Neural cell (in vitro differentiated cells): ENCODE data around the gene GPLD1. TPM values are rescaled to one million over a fixed set of nuclear protein-coding genes. Genes with fewer than 3 reads are reported as not detected.

Source experiments
- H2AFZ ChIP-seq: fragments of 200-600, 300-800 bp; sonication (generic), shearing (Covaris generic); 2 replicates; pipeline ENCODE4 v1.6.0; 2014; ENCODE audit warnings: low read depth, mild to moderate bottlenecking, antibody characterized with exemption, low read length, moderate library complexity
- H3F3A ChIP-seq: fragments of 200-600 bp; shearing (Covaris generic); 2 replicates; pipeline ENCODE4 v1.6.1; 2016; ENCODE audit warnings: mild to moderate bottlenecking, moderate library complexity, mixed read lengths, antibody characterized with exemption, low read length; ENCODE audit not compliant: insufficient read depth, poor library complexity, severe bottlenecking
- H3K27ac ChIP-seq: fragments of 200-600, 300-800 bp; sonication (generic), shearing (Covaris generic); 2 replicates; pipeline ENCODE4 v1.5.1; 2014; ENCODE audit warnings: mild to moderate bottlenecking, low read length, moderate library complexity
- H3K27me3 ChIP-seq: fragments of 300-800, 200-600 bp; sonication (generic), shearing (Covaris generic); 2 replicates; pipeline ENCODE4 v1.6.0; 2014; ENCODE audit warnings: mild to moderate bottlenecking, low read depth, low read length, moderate library complexity; ENCODE audit not compliant: insufficient read depth
- H3K36me3 ChIP-seq: fragments of 300-800, 200-600 bp; sonication (generic), shearing (Covaris generic); 2 replicates; pipeline ENCODE4 v1.5.1; 2014; ENCODE audit warnings: mild to moderate bottlenecking, antibody characterized with exemption, low read length, moderate library complexity; ENCODE audit not compliant: insufficient read depth
- H3K4me2 ChIP-seq: fragments of 300-800, 200-600 bp; sonication (generic), shearing (Covaris generic); 2 replicates; pipeline ENCODE4 v1.6.0; 2014; ENCODE audit warnings: mild to moderate bottlenecking, low read length
- H3K4me3 ChIP-seq: fragments of 300-800, 200-600 bp; sonication (generic), shearing (Covaris generic); 2 replicates; pipeline ENCODE4 v1.5.1; 2014; ENCODE audit warnings: mild to moderate bottlenecking, low read length, moderate library complexity
- H3K79me2 ChIP-seq: fragments of 200-600 bp; shearing (Covaris generic); replicated peaks from 2 replicates; pipeline ENCODE4 v1.6.0; 2014; ENCODE audit warnings: mild to moderate bottlenecking, low read length, moderate library complexity; ENCODE audit not compliant: insufficient read depth
- H3K9ac ChIP-seq: fragments of 300-800, 200-600 bp; sonication (generic), shearing (Covaris generic); 2 replicates; pipeline ENCODE4 v1.6.1; 2016; ENCODE audit warnings: mild to moderate bottlenecking, low read length, mixed read lengths
- H3K9me2 ChIP-seq: fragments of 200-600 bp; shearing (Covaris generic); 2 replicates; pipeline ENCODE4 v1.6.1; 2016; ENCODE audit warnings: mild to moderate bottlenecking, low read length, mixed read lengths; ENCODE audit not compliant: insufficient read depth
- H3K9me3 ChIP-seq: fragments of 200-600, 300-800 bp; sonication (generic), shearing (Covaris generic); 2 replicates; pipeline ENCODE4 v1.6.1; 2016; ENCODE audit warnings: mild to moderate bottlenecking, mixed run types, low read length, moderate library complexity, mixed read lengths
- H4K20me1 ChIP-seq: fragments of 200-600 bp; shearing (Covaris generic); 2 replicates; pipeline ENCODE4 v1.6.1; 2016; ENCODE audit warnings: mild to moderate bottlenecking, mixed run types; ENCODE audit not compliant: insufficient read depth
- EP300 ChIP-seq: fragments of 450-650 bp; conservative IDR thresholded peaks from 2 replicates; pipeline ENCODE4 v1.6.1; 2014; ENCODE audit warnings: antibody characterized with exemption, mild to moderate bottlenecking, moderate library complexity; ENCODE audit not compliant: poor library complexity, severe bottlenecking
- EZH2 ChIP-seq: fragments of 200-600, 300-800 bp; shearing (Covaris generic), sonication (generic); IDR thresholded peaks from 2 replicates; pipeline ENCODE4 v1.6.1; 2014; ENCODE audit warnings: antibody characterized with exemption, low read length, borderline replicate concordance, mild to moderate bottlenecking; ENCODE audit not compliant: insufficient read depth, poor library complexity, severe bottlenecking
- MXI1 ChIP-seq: fragments of 450-650 bp; conservative IDR thresholded peaks from 2 replicates; pipeline ENCODE4 v1.6.1; 2014; ENCODE audit warnings: antibody characterized with exemption, mild to moderate bottlenecking; ENCODE audit not compliant: poor library complexity, severe bottlenecking
- POLR2AphosphoS5 ChIP-seq: IDR thresholded peaks from 2 replicates; pipeline ENCODE4 v1.6.1; 2012
- RAD21 ChIP-seq: fragments of 450-650 bp; conservative IDR thresholded peaks from 2 replicates; pipeline ENCODE4 v1.6.1; 2014; ENCODE audit warnings: antibody characterized with exemption, mild to moderate bottlenecking, moderate library complexity
- SMC3 ChIP-seq: fragments of 450-650 bp; conservative IDR thresholded peaks from 2 replicates; pipeline ENCODE4 v1.6.1; 2014; ENCODE audit warnings: antibody characterized with exemption, mild to moderate bottlenecking, moderate library complexity; ENCODE audit not compliant: poor library complexity
- TAF1 ChIP-seq: IDR thresholded peaks from 2 replicates; pipeline ENCODE4 v1.6.1; 2012; ENCODE audit warnings: low read depth
- polyA plus RNA-seq: library from polyadenylated mRNA; depleted of rRNA; stranded (reverse); fragments of >200 nt; gene quantifications from 2 replicates; pipeline ENCODE4 v1.2.3, GENCODE V29; 2014
- TF ChIP-seq, protein P1 (sequence below): fragments of 450-650 bp; IDR thresholded peaks from 2 replicates; pipeline ENCODE4 v1.5.1; 2014; ENCODE audit warnings: antibody characterized with exemption, mild to moderate bottlenecking, moderate library complexity; ENCODE audit not compliant: poor library complexity, severe bottlenecking
- TF ChIP-seq, protein P2 (sequence below): IDR thresholded peaks from 2 replicates; pipeline ENCODE4 v1.6.1; 2012; ENCODE audit warnings: borderline replicate concordance

GPLD1 gene
- polyA plus RNA-seq, 1 donor from 2014 or later: 11.0 TPM

DNA sequence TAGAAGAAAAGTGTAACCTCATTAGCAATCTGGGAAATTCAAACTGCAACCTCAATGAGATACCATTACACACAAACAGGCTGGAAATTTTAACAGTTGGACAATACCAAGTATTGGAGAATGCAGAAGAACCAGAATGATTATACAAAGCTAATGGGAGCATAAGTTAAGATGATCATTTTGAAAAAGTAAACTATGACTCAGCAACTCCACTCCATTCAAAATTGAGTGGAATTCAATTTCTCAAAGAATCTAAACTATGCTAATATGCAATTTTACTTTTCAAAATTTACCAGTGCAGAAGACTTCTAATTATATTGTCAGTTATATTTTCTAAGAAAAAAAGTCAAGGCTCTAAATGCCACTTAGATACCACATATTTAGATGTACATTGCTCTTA lies 17.2 kb downstream of the GPLD1 start:
- Histone ChIP-seq H3K9ac (no peak overlapping the region), H3K27me3 (no peaks in the 10 kb centered on the region), H3K9me3 (no peaks in the 10 kb centered on the region), H3K36me3 (no peaks in the 10 kb centered on the region), H3K4me3 (no peak overlapping the region), H3F3A (no peaks in the 10 kb centered on the region), H3K79me2 (no peaks in the 10 kb centered on the region), H3K27ac (no peak overlapping the region), H3K4me2 (no peak overlapping the region), H2AFZ (no peak overlapping the region), H4K20me1 (no peaks in the 10 kb centered on the region), H3K9me2 (no peaks in the 10 kb centered on the region)
- TF ChIP-seq SMC3 (no peak), TAF1 (no peak), EZH2 (no peak), POLR2AphosphoS5 (no peak), MXI1 (no peak), RAD21 (no peak), EP300 (no peak)
- TF ChIP-seq, protein P1, sequence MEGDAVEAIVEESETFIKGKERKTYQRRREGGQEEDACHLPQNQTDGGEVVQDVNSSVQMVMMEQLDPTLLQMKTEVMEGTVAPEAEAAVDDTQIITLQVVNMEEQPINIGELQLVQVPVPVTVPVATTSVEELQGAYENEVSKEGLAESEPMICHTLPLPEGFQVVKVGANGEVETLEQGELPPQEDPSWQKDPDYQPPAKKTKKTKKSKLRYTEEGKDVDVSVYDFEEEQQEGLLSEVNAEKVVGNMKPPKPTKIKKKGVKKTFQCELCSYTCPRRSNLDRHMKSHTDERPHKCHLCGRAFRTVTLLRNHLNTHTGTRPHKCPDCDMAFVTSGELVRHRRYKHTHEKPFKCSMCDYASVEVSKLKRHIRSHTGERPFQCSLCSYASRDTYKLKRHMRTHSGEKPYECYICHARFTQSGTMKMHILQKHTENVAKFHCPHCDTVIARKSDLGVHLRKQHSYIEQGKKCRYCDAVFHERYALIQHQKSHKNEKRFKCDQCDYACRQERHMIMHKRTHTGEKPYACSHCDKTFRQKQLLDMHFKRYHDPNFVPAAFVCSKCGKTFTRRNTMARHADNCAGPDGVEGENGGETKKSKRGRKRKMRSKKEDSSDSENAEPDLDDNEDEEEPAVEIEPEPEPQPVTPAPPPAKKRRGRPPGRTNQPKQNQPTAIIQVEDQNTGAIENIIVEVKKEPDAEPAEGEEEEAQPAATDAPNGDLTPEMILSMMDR: no peak
- TF ChIP-seq, protein P2, sequence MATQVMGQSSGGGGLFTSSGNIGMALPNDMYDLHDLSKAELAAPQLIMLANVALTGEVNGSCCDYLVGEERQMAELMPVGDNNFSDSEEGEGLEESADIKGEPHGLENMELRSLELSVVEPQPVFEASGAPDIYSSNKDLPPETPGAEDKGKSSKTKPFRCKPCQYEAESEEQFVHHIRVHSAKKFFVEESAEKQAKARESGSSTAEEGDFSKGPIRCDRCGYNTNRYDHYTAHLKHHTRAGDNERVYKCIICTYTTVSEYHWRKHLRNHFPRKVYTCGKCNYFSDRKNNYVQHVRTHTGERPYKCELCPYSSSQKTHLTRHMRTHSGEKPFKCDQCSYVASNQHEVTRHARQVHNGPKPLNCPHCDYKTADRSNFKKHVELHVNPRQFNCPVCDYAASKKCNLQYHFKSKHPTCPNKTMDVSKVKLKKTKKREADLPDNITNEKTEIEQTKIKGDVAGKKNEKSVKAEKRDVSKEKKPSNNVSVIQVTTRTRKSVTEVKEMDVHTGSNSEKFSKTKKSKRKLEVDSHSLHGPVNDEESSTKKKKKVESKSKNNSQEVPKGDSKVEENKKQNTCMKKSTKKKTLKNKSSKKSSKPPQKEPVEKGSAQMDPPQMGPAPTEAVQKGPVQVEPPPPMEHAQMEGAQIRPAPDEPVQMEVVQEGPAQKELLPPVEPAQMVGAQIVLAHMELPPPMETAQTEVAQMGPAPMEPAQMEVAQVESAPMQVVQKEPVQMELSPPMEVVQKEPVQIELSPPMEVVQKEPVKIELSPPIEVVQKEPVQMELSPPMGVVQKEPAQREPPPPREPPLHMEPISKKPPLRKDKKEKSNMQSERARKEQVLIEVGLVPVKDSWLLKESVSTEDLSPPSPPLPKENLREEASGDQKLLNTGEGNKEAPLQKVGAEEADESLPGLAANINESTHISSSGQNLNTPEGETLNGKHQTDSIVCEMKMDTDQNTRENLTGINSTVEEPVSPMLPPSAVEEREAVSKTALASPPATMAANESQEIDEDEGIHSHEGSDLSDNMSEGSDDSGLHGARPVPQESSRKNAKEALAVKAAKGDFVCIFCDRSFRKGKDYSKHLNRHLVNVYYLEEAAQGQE: no peak

DNA sequence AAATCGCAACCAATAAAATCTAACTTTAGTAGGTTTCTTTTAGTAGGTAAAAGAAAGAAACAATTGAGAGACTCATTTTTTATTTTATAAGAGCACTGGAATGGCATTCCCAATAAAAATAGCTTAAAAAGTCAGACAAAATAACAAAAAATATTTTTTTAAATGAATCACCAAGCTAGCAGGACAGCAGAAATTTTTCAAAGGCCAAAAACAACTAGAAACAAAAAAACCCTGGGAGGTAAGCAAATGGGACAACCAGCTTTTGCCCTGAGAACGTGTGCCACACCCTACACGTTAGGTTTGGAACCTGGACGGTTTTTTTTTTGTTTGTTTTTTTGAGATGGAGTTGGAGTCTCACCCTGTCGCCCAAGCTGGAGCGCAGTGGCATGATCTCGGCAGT lies 19.6 kb downstream of the GPLD1 start:
- no peak overlapping the region for H3K9ac ChIP-seq
- no peaks in the 10 kb centered on the region for H3K36me3 ChIP-seq
- H3K27ac ChIP-seq: no peak overlapping the region
- H3K27me3 ChIP-seq: no peaks in the 10 kb centered on the region
- H4K20me1 ChIP-seq: no peaks in the 10 kb centered on the region
- H3F3A ChIP-seq: no peaks in the 10 kb centered on the region
- no peak overlapping the region for H2AFZ ChIP-seq
- no peak overlapping the region for H3K4me2 ChIP-seq
- H3K79me2 ChIP-seq: no peaks in the 10 kb centered on the region
- no peaks in the 10 kb centered on the region for H3K9me3 ChIP-seq
- H3K9me2 ChIP-seq: no peaks in the 10 kb centered on the region
- no peak for TF ChIP-seq POLR2AphosphoS5
- TF ChIP-seq, protein P2: no peak
- no peak for TF ChIP-seq EP300
- TF ChIP-seq TAF1: no peak
- TF ChIP-seq, protein P1: no peak
- TF ChIP-seq SMC3: no peak
- TF ChIP-seq RAD21: no peak
- TF ChIP-seq MXI1: no peak
- no peak for TF ChIP-seq EZH2
- H3K4me3 ChIP-seq: no peak overlapping the region
